ENCODE results near the gene CDKL5.
"Not testable (repeated sequence)": the region's sequence is repeated elsewhere in the genome, so short reads cannot be mapped to it uniquely, and the experiment has no call there.

The CDKL5 gene

GRCh38 chrX:18425199-18426003, at the start of gene CDKL5:
Gene CDKL5, plus strand, starts transcription at chrX:18425608. Its CDS starts 81,489 bp downstream, at chrX:18507097.
- DNase-seq (ENCODE audit: low read depth in 1 of 2, low spot score in 1 of 2), result peak; percentile 87 to 90

GRCh38 chrX:18377796-18378195, 47.6 kb upstream of the CDKL5 start:
- no peak for DNase-seq (ENCODE audit: low read depth in 1 of 2, low spot score in 1 of 2)

DNA sequence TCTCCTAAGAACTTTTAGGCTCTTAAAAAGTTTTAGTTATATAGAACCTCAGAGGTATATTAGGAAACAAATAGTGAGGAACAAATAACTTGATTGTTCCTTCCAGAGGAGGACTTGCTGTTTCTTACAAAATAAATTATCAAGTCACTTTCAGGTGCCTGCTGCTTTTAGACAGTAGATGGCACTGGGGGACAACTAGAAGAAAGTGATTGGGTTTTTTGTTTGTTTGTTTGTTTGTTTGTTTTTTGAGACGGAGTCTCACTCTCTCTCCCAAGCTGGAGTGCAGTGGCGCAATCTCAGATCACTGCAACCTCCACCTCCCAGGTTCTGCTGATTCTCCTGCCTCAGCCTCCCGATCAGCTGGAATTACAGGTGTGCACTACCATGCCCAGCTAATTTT, 35.4 kb upstream of the CDKL5 start:
- DNase-seq (ENCODE audit: low read depth in 1 of 2, low spot score in 1 of 2), result no peak

DNA sequence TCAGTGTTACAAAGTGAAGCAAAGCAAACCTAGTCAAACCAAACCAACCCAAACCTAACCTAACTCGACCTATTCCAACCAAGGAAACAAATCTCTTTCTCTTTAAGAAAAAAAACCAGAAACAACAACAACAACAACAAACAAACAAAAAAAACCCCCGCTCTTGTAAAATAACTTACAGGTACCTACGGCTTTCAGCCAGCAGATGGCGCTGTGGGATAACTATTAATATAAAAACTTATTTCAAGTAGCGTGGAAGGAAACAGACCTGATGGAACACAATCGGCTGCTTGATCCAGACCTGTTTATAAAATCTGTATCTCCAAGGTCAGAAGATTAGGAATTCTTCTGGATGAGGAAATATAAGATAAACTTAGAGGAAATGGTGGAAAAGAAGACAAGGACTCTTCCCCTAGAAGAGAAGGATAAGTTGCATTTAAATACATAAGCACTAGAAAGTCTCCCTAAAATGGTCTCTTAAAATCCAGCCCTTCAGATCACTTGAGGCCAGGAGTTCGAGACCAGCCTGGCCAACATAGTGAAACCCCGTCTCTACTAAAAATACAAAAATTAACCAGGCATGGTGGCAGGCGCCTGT, 34.4 kb upstream of the CDKL5 start:
- peak; percentile 6 to 30 for DNase-seq (ENCODE audit: low read depth in 1 of 2, low spot score in 1 of 2)

DNA sequence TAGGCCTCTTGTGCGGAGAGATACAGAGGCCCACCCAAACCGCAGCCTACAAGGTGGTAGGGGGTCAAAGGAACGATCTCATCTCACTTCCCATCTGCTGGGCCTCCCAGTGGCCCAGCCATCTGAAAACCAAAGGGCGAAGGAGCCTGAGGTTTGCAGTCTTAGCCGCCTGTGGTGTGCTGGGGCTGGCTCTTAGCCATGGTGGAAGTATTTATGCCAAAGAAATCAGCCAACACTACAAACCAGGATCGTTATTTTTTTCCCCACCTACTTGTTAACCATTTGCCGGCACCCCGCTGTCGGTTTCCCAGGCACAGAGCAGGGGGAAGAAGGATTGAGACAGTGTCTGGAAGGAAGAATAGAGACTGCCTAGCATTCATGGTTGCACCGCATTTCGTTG, 30.9 kb upstream of the CDKL5 start:
- no peak for DNase-seq (ENCODE audit: low read depth in 1 of 2, low spot score in 1 of 2)

DNA sequence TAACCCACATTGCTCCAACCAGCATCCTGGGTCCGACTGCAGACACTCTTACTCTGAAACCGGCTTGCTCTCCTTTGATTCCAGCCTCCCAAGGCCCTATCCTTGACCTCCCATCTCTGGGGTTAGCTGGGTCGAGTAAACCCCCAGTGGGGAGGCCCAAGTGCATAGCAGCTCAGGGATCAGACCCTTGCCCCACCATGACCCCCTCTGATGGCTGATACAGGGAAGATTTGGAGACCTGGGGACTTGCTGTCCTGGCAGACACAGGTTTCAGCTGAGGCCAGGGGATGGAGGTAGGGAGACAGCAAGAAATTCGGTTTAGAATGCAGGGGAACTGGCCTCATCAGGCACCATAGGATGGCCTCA, 23.6 kb upstream of the CDKL5 start:
- DNase-seq (ENCODE audit: low read depth in 1 of 2, low spot score in 1 of 2), result no peak

DNA sequence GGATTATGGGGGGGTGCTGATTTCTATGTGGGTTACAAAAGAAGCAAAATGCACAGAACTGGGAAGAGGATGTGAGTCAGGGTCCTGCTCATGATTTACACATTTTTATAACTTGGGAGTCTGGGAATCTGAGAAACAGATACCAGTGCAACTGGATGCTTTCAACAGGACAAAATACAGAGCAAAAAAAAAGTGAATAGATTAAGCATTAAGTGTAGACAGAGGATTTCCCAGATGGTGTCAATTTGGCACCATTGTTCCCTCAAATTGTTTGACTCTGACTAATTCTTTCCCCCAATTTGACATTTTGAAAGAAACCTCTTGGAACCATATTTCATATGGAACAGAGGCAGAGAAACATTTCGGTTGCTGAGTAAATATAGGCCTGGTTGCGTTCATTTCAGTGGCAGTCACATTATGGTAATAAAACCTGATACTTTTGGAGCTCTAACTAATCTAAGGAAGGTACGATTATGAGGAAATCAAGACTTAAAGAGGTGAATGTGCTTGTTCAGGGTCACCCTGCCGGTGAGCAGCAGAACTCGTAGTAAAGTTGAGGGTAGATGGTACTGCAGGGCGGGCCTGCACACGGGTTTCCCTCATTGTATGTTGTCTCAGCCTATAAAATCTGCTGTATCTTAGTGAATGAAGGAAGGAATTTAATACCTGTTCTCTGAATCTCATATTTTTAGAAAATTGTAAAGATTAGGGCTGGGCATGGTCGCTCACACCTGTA, 18.7 kb upstream of the CDKL5 start:
- DNase-seq (ENCODE audit: low read depth in 1 of 2, low spot score in 1 of 2), result no peak

GRCh38 chrX:18410038-18410437, 15.4 kb upstream of the CDKL5 start:
- DNase-seq (ENCODE audit: low read depth in 1 of 2, low spot score in 1 of 2), result no peak

GRCh38 chrX:18415386-18415785, 10.0 kb upstream of the CDKL5 start:
- DNase-seq (ENCODE audit: low read depth in 1 of 2, low spot score in 1 of 2), result no peak

DNA sequence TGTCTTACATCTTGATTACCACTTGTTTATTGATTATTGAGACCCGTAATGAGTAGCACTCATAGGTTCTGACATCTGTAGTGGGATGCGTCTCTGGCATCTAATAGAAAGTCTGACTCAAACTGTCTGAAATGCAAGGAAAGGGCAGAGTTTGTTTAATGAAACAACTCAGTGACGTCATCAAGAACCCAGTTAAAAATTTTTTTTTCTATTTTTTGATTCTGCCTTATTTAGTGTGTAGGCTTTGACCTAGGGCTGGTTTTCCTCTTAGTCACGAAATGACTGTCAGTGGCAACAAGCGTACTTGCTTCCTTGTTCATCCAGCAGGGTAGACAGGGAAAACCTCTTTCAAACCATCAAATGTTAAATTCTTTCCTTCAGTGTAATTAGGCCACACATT, 3.1 kb upstream of the CDKL5 start:
- no peak for DNase-seq (ENCODE audit: low read depth in 1 of 2, low spot score in 1 of 2)

DNA sequence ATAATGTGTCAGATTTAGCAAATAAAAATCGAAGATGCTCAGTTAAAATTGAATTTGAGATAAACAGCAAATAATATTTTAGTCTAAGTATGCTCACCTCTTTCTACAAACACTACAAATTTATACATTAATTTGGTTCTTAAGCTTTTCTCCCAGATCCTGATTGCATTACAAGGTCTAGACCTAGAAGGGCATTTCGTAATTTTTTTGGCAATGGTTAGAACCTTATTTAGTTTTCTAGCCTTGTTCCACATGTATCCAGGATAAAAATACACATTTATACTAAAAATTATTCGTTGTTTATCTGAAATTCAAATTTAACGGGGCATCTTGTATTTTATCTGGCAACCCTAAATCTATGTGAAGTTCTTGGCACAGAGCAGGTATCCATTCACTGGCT, 2.5 kb upstream of the CDKL5 start:
- no peak for DNase-seq (ENCODE audit: low read depth in 1 of 2, low spot score in 1 of 2)

- DNase-seq (ENCODE audit: low read depth in 1 of 2, low spot score in 1 of 2), result peak in 1 of 2 donors; percentile 3
Measured at GRCh38 chrX:18424482-18425198, 768 bp upstream of the CDKL5 start.

DNA sequence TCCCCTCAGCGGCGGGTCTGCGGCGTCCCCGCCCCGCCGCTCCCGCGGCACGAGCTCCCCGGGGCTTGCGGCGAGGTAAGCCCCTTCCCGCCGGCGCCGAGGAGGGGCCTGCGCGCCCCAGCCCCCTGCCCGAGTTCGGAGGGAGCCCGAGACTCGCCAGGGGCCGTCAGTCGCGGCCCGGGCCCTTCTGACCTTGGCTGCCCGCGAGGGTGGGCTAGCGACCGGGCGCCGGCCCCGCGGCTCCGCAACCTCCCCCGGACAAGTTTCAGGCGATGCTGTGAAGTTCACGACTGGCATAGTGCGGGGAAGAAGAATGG, 554 bp downstream of the CDKL5 start:
- DNase-seq (ENCODE audit: low read depth in 1 of 2, low spot score in 1 of 2), result no peak

- DNase-seq (ENCODE audit: low read depth in 1 of 2, low spot score in 1 of 2), result no peak
Measured at GRCh38 chrX:18428006-18428405, 2.6 kb downstream of the CDKL5 start.

- not testable (repeated sequence) for DNase-seq (ENCODE audit: low read depth in 1 of 2, low spot score in 1 of 2)
Measured at GRCh38 chrX:18433288-18433687, 7.9 kb downstream of the CDKL5 start.

DNA sequence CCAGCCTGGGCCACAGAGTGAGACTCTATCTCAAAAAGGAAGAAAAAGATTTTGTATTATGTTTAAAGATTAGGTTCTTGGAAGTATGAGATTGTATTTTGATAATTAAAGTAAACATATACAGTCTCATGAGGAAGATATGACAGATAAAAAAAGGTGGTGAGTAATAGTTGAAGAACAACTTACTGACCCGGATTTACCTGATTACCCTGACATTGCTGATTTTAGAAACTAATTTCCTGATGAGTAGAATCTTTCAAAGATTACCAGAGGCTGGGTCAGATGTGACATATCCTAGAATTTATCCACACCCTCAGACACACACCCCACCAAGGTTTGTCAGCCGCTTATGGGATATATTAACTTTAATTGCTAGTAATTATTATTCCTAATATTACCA, 9.5 kb downstream of the CDKL5 start:
- no peak for DNase-seq (ENCODE audit: low read depth in 1 of 2, low spot score in 1 of 2)

DNA sequence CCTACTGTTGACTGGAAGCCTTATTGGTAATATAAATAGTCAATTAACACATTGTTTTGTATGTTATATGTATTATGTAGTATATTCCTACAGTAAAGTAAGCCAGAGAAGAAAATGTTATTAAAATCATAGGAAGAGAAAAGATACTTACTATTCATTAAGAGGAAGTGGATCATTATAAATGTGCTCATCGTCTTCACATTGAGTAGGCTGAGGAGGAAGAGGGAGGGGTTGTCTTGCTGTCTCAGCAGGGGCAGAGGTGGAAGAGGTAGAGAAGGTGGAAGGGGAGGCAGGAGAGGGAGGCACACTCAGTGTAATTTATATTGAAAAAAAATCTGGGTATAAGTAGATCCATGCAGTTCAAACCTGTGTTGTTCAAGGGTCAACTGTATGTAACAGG, 10.6 kb downstream of the CDKL5 start:
- no peak for DNase-seq (ENCODE audit: low read depth in 1 of 2, low spot score in 1 of 2)

GRCh38 chrX:18440835-18441234, 15.4 kb downstream of the CDKL5 start:
- DNase-seq (ENCODE audit: low read depth in 1 of 2, low spot score in 1 of 2), result no peak

DNA sequence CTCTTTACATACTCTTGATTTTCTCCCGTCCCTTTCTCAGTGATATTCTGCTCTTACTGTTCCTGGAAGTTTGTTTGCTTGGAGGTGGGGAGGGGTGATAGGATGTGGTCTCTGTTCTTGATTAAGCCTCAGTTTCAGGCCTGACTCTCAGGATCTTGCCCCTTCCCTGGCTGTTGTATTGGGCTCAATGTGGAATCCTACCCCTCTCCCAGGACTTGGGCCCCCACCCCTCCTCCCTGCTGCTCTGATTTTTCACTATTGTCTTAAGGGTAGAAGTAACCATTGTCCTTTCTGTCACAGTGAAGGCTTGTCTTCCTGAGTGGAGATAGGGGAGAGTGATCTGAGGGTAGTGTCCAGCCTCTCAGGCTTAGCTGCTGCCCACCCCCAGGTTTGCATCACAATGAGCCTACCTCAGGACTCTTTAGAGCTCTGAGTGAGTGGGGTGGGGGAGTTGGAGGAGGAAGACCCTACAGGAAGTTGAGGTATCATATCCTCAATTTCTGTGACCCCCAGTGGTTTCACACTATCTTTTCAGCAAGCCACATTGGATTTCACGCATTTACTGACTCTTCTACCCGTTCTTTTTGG, 16.5 kb downstream of the CDKL5 start:
- DNase-seq (ENCODE audit: low read depth in 1 of 2, low spot score in 1 of 2), result no peak

DNA sequence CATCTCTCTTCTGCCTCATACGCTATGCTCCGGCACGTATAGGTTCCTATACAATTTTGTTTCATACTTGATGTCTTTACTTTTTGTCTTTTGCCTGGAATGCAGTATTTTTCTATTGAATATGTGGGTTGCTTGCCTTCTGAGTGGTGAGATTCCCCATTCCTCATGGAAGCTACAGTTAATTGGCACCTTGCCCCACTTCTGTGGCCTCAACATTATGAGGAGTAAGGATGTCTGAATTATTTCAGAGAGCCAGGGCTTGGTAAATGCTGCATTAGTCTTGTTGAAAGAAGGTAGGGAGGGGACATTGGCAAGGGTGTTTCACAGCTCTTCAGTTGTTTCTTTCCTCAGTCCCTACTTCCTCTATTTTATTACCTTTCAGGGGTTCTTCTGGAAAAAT, 23.0 kb downstream of the CDKL5 start:
- DNase-seq (ENCODE audit: low read depth in 1 of 2, low spot score in 1 of 2), result no peak

GRCh38 chrX:18449236-18449635, 23.8 kb downstream of the CDKL5 start:
- no peak for DNase-seq (ENCODE audit: low read depth in 1 of 2, low spot score in 1 of 2)

All from stimulated activated CD4-positive, alpha-beta T cell treated with anti-CD3 and anti-CD28 coated beads, Interleukin-15, amount 100 ng/mL, for 1 hour (primary cell).